Left forelimb (tissue), 1 donor: ENCODE results near the gene SATB2.

Source experiments
- DNase-seq: peaks from one replicate; pipeline ENCODE4 v3.0.0-alpha.2; 2018; ENCODE audit warnings: low spot score

SATB2 gene

DNA sequence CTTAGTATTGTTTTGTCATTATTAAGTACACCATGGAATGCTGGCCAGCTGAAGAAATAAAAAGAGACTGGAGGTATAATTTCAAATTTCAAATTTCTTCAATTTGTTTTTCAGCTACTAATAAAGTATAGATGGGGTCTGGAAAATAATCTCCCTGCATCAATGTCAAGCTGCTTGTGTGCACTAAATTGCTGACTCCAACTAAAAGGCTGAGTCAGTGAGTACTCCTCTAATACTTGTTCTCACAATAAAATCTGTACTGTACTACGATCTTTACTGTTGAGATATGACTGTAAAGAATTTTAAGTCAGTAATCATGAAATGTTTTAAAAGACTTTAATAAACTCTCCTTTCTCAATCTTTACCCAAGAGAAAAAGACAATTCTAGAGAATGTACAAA lies 131.9 kb downstream of the SATB2 start:
- DNase-seq: no peak

DNA sequence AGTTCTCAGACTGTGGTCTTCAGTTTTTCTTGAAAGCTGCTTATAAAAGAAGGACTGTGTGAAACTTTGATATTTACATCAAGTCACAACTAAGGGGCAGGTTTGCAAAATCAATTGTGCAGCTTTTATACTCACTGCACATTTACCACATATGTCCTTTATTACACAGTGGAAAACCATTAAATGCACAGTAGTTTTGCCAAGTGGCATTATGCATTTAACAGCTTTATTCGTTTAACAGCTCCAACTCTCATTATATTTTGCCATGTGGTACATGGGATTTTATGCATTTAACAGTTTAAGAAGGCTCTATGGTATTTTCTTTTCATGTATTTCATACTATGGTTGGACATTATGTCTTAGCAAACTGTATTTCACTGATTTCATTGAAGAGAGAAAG lies 135.6 kb downstream of the SATB2 start:
- DNase-seq: no peak

DNA sequence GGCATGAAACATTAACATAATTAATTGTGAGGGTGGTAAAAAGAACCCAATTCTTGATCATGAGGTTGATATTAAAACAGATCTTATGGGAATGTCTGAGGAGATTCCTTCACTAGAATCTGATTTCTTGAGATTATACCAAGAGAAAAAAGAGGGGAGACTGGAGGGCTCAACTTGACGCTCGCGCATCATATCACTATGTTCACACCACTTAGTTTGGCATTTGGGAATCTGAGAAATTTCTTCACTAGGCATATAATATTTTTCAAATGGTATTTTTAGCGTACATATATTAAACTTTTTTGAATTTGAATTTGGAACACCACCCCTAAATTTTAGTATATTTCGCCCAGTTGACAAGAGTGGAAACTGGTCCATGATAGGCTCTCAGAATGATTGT lies 140.1 kb downstream of the SATB2 start:
- no peak for DNase-seq

DNA sequence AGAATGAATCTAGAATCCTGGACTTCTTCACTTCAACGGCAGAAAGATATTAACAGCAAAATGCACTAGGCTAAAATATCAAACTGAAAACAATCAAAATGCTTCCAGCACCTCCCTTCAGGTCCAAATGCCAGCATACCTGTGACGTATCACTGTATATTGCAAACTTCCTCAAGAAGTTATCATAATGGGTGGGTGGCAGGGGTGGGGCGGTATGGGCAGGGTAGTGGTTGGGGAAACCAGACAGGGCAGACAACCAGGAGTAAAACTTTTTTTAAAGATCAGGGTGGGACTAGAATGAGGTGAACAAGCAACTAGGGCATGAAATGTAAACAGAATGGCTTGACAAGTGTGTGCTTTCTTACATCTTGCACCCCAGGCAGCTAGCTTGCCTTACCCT lies 140.9 kb downstream of the SATB2 start:
- DNase-seq: no peak

DNA sequence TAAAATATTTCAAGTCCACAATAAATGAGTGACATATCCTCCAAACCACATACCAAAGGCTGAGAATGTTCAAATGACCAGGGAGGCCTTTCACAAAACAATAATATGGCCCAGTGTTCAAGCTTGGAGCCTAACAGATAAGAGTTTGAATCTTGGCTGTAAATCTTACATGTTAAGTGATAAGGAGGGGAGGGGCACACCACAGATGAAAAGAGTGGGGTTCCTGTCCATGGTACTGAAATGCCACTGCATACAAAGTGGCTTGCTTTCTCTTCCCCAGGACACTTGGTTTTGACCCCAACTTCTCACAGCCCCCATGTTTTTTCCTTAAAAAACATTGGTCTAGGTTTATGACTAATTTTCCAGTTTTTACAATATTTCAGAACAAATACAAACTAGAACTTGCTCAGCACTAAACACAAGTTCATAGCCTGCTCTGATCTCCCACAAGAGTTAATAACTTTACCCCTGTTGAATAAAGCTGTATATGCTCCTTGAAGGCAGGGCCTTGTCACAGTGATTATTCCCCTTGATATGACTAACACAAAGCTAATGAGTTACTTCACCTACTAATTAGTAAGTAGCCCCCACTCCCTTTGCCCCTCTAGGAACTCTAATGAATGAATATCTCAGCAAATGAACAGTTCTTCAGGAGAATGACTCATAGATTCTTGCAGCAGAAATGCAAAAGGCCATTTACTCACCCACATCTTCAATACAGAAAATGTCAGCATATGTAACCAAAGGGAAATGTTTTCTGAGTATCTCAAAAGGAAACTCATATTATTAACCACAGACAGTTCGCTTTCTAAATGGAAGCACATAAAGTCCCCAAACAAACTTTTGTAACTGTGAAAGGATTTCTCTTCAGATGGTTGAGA lies 142.2 kb downstream of the SATB2 start:
- no peak for DNase-seq

DNA sequence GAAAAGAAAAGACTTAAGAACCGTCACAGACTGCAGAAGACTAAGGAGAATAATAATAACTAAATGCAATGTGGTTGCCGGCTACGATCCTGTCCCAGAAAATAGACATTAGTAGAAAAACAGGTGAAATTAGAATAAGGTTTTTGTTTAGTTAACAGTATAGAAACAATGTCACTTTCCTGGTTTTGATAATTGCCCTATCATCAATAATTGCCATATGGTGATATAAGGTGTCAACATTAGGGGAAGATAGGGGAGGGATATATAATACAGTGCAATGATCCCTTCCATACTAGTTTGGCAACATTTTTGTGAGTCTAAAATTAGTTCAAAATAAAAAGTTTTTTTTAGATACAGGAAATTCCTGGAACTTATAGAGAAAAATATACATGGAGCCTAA lies 144.8 kb downstream of the SATB2 start:
- DNase-seq: no peak

DNA sequence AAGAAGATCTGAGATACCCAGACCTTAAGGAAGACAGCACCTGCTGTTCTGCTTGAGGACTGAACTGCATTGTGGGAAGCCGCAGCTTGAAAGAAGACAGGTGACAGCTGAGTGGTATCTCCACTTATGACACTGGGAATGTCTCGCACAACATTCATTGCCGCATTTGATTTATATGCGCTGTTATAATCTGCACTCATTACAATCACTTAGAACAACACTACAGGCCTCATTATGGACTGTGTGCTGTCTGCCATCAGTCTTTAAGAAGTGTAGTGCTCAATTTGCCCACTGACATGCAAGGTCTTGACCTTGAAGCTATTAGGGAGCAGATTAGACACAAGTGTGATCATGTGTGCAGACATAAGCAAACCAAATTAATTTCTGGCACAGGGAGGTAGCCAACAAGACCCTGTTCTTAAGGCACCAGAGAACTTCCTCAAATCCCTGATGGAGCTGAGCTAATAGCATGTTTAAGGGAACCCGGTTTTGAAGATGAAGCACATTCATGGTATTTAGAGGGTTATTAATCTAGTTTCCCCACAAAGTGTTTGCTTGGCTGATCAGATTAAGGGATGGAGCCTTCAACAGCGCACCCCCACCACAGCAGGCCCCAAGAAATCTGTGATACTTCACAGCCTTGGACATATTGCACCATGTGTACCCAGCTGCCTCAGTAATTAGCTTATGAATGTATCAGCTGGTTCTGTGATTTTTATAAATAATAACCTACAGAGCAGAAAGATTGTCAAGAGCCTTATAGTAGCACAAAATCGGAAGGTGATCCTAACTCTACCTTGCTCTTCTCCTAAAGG lies 146.8 kb downstream of the SATB2 start:
- no peak for DNase-seq

DNA sequence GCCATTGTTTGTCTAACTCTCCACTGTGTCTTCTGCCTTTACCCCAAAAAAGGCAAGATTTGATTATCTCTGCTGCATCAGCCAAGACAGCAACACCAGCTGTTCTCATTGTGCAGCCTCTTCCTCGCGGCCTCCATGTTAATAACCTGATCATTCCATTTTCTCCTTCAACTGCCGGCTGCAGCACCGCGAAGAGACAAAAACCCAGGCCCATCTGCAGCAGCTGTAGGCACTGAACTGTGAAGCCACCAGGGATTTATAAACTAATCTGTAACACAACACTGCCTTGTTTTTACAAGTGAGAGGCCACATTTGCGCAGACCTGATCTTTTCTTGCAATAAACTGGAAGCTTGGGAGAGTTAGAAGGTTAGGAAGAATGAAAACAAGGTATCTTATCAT lies 147.8 kb downstream of the SATB2 start:
- no peak for DNase-seq

DNA sequence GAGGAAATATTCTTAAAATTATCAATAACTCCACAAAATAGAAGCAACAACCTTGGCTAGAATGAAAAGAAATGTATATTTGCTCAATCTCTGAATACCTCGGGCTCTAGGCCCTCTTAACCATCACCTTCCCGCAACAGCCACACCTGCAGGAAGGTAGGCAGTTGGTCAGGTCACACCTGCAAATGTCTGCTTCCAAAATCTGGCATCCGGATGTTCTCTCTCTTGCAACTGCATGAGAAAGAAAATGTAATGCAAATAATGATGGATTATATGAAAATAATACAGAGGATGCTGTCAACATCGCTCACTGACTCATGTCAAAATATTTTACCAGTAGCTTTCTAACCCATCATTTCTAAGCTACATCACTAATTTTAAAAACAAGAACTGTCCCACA lies 148.3 kb downstream of the SATB2 start:
- DNase-seq: no peak

DNA sequence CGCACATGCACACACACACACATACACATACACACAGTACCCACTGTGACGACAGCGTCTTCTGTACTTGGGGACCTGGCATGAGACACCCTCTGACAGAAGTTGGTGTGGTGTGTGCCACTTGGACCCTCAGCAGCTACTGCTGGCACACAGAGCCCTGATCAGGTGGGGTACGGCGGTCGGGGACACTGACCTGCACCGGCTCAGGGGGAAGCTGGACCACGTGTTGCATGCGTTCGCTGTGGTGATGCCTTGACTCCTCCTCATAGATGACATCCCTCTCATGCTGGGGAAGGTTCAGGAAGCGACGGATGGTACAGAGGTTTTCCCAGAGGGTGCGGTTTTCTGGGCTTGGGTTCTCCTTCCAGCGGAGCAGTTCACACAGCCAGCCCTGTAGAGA lies 149.2 kb downstream of the SATB2 start:
- no peak for DNase-seq

DNA sequence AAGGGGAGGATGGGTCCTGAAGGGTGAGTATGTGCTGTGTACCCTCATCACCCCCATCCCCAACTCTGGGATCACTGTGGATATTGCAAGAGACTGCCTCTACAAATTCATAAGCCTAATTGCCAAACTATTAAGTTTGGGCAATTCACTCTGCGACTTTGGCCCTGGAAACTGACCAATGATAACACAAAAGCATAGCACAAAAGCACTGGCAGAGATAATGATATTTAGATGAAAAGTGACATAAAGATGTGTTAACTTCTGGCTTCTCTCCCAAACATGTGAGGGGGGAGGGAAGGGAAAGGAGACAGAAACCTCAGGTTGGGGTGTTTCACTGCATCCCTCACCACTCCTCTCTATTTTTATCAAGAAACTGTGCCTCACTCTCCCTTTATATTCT lies 150.3 kb downstream of the SATB2 start:
- no peak for DNase-seq

DNA sequence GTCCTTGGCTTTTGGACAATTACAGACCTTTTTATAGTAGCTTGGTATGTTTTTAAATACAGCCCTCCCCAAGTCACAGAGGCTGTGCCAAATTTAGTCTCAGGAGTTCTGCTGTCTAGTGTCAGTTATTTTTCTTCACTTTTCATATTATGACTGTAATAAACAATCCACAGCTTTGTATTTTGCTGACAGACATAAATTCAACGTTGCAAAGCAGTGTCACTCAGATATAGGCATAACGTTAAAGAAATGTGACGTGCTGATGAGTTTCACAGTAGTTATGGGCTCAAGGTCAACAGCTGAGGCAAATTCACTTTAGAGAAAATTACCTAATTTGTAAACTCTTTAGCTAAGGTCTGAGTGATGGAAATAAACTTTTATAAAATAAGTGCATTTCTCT lies 151.6 kb downstream of the SATB2 start:
- DNase-seq: no peak

DNA sequence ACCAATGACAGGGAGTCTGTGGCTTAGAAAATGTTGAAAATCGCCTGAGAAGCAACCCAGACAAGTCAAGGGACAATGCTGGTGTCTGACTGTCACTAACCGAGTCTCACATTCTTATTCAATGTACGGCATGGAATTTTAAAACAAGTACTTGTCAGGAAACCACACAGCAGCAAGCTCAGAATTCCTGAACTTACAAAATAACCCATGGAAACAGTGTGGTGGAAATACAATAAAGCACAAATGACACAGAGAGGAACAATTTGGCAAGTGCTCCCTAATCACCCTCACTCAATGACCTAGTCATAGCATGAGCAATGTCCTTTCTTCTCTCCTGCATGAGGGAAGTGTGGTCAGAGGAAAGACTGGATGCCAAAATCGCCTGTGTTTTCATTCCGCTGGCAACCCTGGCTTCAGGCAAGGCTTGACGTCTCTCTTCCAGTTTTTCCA lies 154.0 kb downstream of the SATB2 start:
- no peak for DNase-seq

DNA sequence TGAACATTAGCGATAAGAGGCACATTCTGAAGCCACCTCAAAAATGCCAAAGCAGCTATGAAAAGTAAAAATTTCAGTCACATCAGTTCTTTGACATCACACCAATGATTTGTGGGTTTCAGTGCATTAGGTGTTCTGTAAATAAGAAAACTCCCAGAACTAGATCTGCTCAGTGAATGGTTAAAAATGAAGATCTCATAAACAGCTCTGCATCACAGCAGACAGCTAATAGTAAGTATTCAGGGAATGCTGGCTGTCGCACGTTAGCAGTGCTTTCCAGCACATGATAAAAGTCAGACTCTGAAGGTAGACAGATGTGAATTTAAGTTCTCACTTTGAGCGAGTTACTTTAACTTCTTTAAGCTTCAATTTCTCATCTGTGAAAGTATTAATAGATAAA lies 154.9 kb downstream of the SATB2 start:
- no peak for DNase-seq

DNA sequence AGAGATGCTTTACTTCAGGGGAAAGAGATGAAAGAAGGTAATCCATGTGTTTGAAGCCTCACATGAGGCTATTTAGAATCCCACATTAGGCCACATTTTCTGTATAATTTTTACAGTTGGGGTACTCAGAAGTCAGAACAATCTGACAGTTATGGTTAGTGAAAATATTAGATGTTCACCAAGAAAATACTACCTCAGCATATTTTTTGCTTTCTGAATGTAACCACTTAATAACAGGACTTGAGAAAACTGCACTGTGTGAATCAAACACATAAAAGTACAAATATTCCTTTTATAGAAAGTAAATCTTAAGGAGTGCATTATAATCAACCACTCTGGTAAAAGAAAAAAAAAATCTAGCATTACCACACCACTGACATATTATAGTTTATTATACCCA lies 169.3 kb downstream of the SATB2 start:
- no peak for DNase-seq

DNA sequence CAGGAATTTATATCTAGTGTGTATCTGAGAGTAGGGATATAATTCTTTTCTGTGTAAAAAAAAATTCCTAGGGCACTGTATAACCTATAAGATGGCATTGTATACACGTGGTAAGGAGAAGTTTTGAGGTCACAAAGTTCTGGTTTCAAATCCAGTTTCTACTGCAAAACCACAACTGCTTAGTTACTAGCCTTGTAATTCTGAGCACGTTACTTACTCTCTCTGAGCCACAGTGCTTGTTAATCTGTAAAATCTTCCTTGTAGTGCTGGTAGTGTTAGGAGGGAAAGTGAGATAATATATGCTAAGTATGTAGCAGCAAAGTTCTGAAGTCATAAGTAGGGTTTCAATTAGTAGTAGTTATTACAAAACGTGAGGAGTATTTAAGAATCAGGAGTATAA lies 175.4 kb downstream of the SATB2 start:
- no peak for DNase-seq

DNA sequence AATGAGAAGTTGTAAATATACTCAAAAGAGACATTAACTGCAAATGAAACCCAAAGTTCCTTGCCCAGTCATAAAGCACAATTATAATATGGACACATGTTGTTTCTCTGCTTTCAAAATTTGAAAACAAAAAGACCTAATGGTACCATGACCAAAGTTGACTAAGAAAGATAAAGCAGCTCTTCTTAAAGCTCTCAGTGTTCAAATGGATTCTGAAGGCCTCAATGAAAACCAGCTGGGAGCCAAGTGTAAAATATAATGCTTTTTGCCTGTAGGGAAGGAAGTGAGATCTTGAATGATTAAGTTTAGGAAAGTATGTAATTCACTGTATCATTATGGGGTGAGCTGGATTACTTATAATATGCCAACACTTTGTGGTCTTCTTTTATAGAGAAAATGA lies 178.6 kb downstream of the SATB2 start:
- DNase-seq: no peak

DNA sequence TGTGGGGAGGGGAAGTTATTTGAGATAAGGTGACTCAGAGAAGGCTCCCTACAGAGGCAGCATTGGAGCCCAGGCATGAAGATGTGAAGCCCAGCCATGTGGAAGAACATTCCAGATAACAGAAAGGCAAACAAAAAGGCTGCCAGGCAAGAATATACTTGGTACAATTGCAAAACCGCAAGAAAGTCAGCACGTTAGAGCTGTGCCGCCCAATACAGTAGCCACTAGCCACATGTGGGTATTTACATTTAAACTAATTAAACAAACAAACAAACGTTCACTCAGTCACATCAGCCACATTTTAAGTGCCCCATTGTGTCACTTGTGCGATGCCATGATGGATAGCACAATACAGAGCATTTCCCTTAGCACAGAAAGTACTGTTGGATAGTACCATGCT lies 179.6 kb downstream of the SATB2 start:
- DNase-seq: no peak

DNA sequence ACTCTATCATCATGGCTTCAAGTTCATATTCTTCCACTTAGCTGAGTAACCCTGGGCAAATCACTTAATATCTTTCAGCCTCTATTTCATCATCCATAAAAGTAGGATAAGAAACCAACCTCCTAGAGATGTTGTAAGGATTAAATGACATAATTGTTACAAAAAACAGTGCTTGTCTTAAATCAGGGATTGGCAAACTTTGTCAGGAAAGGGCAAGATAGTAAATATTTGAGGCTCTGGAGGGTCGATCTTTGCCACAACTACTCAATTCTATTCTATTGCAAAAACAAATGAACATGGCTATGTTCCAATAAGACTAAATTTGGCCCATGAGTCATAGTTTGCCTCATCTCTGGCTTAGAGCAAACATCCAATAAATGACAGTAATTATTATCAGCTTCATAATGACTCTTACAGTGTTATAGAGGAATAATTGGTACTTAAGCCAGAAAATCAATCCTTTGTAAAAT lies 184.7 kb downstream of the SATB2 start:
- no peak for DNase-seq

DNA sequence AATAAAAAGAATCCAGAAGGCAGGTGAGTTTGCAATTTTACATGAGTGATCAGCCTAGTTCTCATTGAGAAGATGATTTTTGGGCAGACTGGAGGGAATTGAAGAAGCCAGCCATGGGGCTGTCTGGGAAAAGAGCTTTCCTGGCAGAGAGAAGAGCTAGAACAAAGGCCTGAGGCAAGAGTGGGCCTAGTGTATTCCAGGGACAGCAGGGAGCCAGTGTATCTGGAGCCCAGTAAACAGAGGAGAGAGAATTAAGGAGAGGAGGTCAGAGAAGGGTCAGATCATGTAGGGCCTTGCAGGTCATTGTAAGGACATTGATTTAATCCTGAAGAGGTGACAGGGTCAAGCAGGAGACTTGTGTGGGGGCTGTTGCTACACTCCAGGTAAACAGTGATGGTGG lies 195.8 kb downstream of the SATB2 start:
- no peak for DNase-seq

DNA sequence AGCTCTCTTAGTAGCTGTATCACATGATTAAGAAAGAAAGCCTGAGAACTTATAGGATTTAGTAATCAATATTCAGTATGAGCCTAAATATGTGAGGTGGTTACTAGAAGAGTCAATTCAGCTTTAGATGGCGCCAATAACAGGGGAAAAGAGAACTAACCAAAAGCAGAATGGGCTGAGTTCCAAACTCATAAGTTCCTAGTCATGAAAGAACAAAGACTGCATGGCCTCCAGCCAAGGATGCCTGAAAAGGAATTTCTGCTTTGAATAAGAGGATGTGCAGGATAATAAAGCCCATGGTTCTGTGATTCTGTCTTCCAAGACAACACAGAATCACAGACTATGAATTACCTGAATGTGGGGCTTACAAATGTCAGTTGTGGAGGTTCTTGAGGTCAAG lies 196.5 kb downstream of the SATB2 start:
- DNase-seq: no peak

DNA sequence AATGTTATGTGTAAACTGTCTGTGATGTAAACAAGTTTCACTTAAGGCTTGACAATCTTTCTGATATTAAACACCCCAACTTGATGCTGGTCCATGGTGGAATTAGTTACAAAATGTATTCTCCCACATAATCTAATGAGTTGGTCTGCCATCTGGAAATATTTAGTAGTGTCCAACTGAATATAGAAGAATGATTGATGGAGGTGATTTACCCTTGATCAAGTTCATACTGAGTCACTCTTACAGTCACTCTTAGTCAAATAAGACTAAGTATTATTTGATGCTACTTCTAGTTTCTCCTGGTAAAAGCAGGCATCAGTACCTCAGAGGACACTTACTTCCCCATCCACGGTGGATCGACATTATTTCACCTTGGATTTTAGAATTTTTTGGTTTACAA lies 198.1 kb downstream of the SATB2 start:
- no peak for DNase-seq

DNA sequence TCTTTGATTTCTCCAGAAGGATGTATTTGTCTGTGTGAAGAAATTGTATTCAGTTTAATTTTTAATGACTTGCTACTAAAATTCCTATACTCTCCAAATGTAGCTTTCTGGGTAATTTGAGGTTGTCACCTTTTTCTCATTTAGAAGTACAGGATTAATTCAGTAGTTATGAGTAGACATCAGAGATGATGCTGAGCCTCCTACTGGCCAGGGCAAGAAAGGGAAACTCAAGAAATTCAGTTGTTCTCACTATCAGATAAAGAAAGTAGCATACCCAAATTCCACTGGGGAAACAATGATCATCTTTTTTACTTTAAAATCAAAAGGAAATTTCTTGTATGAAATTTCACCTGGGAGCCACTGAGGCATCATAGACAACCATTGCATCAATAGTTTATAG lies 199.4 kb downstream of the SATB2 start:
- no peak for DNase-seq
